Glomerular visceral epithelial cell (primary cell): Measurements from ENCODE around the gene CASQ2.

Experiments
- DNase-seq: peaks from one replicate; pipeline ENCODE4 v3.0.0-alpha.2; 2016; ENCODE audit errors: extremely low spot score

The CASQ2 gene

GRCh38 chr1:115697619-115698018 lies 70.9 kb downstream of the CASQ2 start:
- DNase-seq = no peak

GRCh38 chr1:115694805-115695204 lies 73.7 kb downstream of the CASQ2 start:
- no peak for DNase-seq

- DNase-seq = no peak
These were observed 76.3 kb downstream of the CASQ2 start for GRCh38 chr1:115692224-115692623.

- no peak for DNase-seq
These were observed 77.5 kb downstream of the CASQ2 start for GRCh38 chr1:115690972-115691371.

GRCh38 chr1:115687744-115688143 lies 80.8 kb downstream of the CASQ2 start:
- DNase-seq = no peak

GRCh38 chr1:115685029-115685705 lies 83.3 kb downstream of the CASQ2 start:
- no peak for DNase-seq

GRCh38 chr1:115682792-115683191 lies 85.7 kb downstream of the CASQ2 start:
- DNase-seq = no peak

- no peak for DNase-seq
These were observed 87.8 kb downstream of the CASQ2 start for GRCh38 chr1:115680730-115681111.

- peak; percentile 59 for DNase-seq
These were observed 89.3 kb downstream of the CASQ2 start for GRCh38 chr1:115679141-115679611.

- no peak for DNase-seq
These were observed 90.4 kb downstream of the CASQ2 start for GRCh38 chr1:115678141-115678540.

- DNase-seq = no peak
These were observed 90.9 kb downstream of the CASQ2 start for GRCh38 chr1:115677565-115677964.

GRCh38 chr1:115677182-115677555 lies 91.3 kb downstream of the CASQ2 start:
- DNase-seq = peak; percentile 85

GRCh38 chr1:115676498-115677181 lies 91.9 kb downstream of the CASQ2 start:
- peak; percentile 2 for DNase-seq

GRCh38 chr1:115672224-115673009 lies 96.1 kb downstream of the CASQ2 start:
- DNase-seq = no peak

- no peak for DNase-seq
These were observed 97.2 kb downstream of the CASQ2 start for GRCh38 chr1:115671176-115671934.

GRCh38 chr1:115670476-115671175 lies 97.9 kb downstream of the CASQ2 start:
- DNase-seq = peak; percentile 41

- no peak for DNase-seq
These were observed 98.6 kb downstream of the CASQ2 start for GRCh38 chr1:115669886-115670285.

- DNase-seq = peak; percentile 58
These were observed 99.4 kb downstream of the CASQ2 start for GRCh38 chr1:115669002-115669673.

- peak; percentile 23 for DNase-seq
These were observed 99.9 kb downstream of the CASQ2 start for GRCh38 chr1:115668579-115668978.

- DNase-seq = no peak
These were observed 101.8 kb downstream of the CASQ2 start for GRCh38 chr1:115666702-115667101.

GRCh38 chr1:115666206-115666605 lies 102.3 kb downstream of the CASQ2 start:
- no peak for DNase-seq
